ENCODE data around the gene UBE2R2.
"Not testable (repeated sequence)": the region's sequence is repeated elsewhere in the genome, so short reads cannot be mapped to it uniquely, and the experiment has no call there.

UBE2R2 gene

DNA sequence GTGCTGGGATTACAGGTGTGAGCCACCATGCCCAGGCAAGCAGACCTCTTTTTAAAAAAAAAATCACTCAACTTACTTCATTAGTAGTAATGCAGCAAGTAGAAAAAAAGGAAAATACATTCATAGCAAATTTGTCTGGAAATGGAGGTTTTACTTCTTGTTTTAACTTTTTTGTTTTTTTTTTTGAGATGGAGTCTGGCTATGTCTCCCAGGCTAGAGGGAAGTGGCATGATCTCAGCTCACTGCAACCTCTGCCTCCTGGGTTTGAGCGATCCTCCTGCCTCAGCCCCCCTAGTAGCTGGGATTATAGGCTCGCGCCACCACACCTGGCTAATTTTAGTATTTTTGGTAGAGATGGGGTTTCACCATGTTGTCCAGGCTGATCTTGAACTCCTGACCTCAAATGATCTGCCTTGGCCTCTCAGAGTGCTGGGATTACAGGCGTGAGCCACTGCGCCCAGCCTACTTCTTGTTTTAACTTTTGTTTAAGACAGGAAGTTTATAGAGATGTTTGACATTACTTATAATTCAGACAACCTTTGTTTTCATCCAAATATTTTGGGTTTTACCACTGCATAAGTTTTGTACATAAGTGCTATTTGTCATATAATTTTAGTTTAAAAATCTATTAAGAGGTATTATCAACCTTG lies 26.5 kb downstream of the UBE2R2 start:
- no peak for DNase-seq (ENCODE audit: low spot score)

DNA sequence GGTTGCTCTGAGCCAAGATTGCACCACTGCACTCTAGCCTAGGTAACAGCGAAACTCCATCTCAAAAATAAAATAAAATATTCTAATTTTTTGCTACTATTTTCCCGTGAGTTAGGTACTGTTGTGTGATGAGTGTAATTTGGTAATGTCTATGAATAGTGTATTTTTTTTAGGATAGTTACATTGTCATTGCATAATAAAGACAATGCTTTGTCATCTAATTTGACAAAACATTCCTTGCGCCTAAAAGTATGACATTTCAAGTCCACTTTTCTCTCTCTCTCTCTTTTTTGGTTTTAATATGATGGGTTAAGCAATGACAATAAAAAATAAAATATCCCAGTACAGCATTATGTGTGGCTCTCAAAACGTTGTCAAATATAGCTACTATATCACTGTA lies 29.3 kb downstream of the UBE2R2 start:
- DNase-seq (ENCODE audit: low spot score), result no peak

DNA sequence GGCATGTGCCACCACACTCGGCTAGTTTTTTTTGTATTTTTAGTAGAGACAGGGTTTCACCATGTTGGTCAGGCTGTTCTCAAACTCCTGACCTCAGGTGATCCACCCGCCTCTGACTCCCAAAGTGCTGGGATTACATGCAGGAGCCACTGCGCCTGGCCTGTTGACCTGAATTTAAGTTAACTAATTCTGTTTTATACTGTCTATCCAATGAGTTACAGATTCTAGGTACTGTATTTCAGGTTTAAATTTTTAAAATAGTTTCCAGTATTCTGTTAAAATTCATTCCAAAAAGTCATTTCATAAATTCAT lies 30.9 kb downstream of the UBE2R2 start:
- not testable (repeated sequence) for DNase-seq (ENCODE audit: low spot score)

GRCh38 chr9:33850267-33850629 lies 33.3 kb downstream of the UBE2R2 start:
- DNase-seq (ENCODE audit: low spot score), result no peak

DNA sequence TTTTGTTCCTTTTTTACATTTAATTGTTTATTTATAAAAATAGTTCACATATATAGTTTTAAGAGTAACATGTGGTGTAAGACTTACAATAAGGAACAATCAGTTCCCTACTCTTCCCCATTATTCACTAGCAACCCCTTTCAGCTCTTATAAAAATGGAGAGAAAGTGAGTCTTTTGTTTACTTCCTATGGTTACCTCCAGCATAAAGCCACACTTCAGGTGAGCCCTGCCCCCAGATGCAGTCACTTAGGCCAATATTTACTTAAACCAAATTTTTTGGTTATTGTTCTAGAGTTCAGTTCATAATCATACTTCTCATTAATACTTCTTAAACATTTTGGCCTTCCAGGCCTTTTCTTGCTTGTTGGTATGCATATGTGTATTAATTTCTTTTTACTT lies 33.7 kb downstream of the UBE2R2 start:
- no peak for DNase-seq (ENCODE audit: low spot score)

GRCh38 chr9:33851301-33851700 lies 34.3 kb downstream of the UBE2R2 start:
- DNase-seq (ENCODE audit: low spot score), result no peak

GRCh38 chr9:33852216-33852826 lies 35.4 kb downstream of the UBE2R2 start:
- peak; percentile 85 for DNase-seq (ENCODE audit: low spot score)

- DNase-seq (ENCODE audit: low spot score), result no peak
Measured at GRCh38 chr9:33856247-33856646, 39.3 kb downstream of the UBE2R2 start.

DNA sequence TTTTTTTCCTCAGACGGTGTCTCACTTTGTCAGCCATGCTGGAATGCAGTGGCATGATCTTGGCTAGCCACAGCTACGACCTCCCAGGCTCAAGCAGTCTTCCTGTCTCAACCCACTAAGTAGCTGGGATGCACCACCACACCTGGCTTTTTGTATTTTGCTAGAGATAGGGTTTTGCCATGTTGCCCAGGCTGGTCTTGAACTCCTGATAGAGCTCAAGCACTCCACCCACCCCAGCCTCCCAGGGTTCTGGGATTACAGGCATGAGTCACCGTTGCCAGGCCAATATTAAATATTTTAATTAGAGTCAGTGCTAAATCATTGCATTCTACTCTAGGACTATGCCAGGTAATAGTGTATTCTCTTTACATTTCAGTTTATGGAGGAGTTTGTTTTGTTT lies 41.5 kb downstream of the UBE2R2 start:
- no peak for DNase-seq (ENCODE audit: low spot score)

DNA sequence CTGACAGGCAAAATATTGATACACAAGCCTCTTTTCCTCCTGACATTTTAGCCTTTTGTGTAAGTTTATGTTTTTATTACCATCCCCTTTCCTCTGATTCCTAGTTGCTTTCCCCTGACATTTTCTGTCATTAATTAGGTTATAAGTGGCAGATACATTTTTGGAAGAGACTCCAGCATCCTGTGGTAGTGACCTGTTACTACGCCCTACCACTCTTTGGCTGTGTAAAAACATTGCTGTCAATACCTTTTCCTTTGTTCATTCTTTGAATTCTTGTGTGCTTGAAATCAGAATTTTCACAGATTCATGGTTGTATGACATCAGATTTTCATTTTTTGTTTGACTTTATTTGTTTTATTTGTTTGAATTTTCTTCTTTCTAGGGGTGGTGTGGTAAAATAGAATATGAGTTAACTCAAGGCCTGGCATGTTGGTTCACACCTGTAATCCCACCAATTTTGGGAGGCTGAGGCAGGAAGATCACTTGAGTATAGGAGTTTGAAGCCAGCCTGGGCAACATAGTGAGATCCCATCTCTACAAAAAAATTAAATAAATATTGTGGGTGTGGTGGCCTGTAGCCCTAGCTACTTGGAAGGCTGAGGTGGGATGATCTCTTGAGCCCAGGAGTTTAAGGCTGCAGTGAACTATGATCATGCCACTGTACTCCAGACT lies 43.4 kb downstream of the UBE2R2 start:
- no peak for DNase-seq (ENCODE audit: low spot score)

DNA sequence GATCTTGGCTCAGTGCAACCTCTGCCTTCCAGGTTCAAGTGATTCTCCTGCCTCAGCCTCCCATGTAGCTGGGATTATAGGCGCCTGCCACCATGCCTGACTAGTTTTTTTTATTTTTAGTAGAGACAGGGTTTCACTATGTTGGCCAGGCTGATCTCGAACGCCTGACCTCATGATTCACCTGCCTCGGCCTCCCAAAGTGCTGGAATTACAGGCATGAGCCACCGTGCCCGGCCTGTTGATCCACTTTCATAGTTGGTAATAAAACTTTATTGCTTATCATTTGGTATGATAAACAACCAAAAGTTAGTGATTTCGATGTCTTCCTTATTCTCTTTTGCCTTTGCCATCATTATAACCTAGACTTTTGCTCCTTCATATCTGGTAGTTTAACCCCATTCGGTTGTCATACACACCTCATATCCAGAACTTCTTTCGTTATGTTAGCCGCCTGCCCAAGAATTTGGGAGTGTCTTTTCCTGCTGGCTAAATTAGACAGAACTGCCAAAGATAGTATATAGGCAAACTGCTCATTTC lies 45.0 kb downstream of the UBE2R2 start:
- no peak for DNase-seq (ENCODE audit: low spot score)

- not testable (repeated sequence) for DNase-seq (ENCODE audit: low spot score)
Measured at GRCh38 chr9:33863027-33863426, 46.1 kb downstream of the UBE2R2 start.

DNA sequence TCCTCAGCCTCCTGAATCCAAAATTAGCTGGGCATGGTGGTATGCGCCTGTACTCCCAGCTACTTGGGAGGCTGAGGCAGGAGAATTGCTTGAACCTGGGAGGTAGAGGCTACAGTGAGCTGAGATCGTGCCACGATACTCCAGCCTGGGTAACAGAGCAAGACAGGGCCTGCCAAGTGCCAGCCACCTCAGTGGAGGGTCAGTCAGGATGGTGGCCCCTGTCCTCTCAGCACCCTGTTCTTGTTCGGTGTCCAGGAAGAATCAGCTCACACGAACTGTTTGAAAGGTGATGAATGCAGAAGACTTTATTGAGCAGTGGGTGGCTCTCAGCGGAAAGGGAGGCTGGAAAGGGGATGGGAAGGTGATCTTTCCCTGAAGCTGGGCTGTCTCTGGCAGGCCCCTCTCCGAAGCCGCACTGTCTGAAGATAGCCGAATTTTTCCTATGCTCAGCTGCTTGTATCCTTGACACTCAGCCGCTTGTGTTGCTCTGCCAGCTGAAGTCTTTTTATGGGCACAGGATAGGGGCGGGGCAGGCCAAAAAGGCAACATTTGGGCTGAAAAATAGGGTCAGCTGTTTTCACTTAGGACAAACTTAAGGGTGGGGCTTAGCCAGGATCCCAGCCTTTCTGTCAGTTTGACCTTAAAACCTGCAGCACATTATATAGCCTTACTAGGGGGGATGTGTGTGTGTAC lies 50.9 kb downstream of the UBE2R2 start:
- DNase-seq (ENCODE audit: low spot score), result peak; percentile 12

GRCh38 chr9:33868440-33868973 lies 51.5 kb downstream of the UBE2R2 start:
- peak; percentile 15 for DNase-seq (ENCODE audit: low spot score)

DNA sequence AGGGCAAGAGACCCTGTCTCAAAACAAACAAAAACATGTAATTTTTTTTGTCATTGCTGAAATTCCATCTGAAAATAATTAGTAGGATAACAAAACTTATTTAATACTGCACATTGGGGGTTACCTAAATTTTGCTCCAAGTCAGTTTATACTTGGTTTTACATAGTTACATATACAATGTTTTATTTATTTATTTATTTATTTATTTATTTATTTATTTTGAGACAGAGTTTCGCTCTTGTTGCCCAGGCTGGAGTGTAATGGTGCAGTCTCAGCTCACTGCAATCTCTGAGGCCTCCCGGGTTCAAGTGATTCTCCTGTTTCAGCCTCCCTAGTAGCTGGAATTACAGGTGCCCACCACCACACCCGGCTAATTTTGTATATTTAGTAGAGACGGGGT lies 52.3 kb downstream of the UBE2R2 start:
- DNase-seq (ENCODE audit: low spot score), result not testable (repeated sequence)

DNA sequence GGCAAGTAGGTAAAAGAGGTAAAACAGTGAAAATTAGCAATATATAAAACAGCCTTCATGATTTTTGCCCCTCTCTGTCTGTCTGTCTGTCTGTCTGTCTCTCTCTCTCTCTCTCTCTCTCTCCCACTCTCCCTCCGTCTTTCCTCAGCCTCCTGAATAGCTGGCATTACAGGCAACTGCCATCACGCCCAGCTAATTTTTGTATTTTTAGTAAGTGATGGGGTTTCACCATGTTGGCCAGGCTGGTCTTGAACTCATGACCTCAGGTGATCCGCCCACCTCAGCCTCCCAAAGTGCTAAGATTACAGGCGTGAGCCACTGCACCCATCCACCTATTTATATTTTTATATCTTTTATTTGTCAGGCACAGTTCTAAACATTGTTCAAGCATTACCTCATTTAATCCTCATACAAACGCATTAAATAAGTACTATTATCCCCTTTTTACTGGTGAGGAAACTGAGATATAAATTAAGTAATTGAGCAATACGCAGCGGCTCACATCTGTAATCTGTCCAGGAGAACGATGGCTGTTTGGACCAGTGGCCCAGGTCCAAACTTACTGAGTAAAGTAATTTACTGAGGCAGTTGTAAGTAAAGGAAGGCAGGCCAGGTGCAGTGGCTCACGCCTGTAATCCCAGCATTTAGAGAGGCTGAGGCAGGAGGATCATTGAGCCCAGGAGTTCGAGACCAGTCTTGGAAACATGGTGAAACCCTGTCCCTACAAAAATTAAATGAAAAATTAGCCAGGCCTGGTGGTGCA lies 60.9 kb downstream of the UBE2R2 start:
- DNase-seq (ENCODE audit: low spot score), result no peak

DNA sequence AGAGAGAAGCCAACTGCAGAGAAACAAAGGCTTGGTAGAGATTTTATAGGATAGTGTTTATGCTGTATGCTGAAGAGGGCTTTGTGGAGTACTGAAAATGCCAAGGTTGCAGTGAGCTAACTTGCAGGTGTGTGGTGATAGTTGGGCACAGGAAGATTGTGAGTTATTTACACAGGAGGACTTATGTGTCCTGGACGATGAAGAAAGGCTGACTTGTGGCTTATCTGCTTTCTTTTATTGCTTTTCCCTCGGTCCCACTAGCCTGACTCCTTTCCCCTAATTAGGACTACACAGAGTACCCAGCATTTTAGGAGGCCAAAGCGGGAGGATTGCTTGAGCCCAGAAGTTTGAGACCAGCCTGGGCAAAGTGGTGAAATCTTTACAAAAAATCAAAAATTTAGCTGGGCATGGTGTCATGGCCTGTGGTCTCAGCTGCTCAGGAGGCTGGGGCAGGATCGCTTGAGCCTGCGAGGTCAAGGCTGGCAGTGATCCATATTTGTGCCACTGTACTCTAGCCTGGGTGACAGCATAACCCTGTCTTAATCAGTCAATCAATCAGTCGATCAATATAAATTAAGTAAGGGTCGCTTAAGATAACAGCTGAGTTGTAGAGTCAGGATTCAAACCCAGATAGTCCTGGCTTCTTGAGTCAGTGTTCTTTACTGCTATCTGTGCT lies 61.9 kb downstream of the UBE2R2 start:
- no peak for DNase-seq (ENCODE audit: low spot score)

DNA sequence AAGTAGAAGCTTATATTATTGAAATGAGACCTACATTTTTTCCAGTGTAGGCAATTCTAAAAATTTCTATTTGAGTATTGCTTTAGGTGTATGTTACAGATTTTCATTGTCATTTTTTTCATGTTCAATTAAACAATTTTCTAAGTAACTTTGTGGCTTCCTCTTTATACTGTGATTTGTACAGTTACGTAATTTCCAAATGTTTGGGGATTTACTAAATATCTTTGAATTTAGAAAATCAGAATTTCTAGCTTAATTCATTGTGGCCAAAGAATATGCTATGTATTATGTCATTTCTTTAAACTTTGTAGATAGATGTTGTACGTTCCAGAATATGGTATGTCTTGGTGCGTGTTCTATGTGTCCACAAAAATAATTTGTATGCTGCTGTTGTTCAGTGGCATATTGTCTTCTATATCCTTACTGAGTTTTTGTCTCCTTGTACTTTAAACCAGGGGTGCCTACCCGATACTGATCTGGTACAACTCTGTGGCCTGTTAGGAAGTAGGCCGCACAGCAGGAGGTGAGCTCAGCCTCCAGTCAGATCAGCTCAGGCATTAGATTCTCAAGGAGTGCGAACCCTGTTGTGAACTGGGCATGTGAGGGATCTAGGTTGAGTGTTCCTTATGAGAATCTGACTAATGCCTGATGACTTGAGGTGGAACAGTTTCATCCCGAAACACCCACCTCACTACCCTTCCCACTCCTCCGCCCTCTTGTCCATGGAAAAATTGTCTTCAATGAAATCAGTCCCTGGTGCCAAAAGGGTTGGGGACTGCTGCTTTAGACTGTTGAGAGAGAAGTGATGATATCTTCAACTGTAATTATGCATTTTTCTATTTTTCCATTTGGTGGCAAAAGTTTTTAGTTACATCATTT lies 63.5 kb downstream of the UBE2R2 start:
- DNase-seq (ENCODE audit: low spot score), result no peak

GRCh38 chr9:33881635-33882034 lies 64.7 kb downstream of the UBE2R2 start:
- DNase-seq (ENCODE audit: low spot score), result no peak

All from Ammon's horn (tissue), 1 donor.